Right atrium auricular region (tissue), 2 donors: Measurements from ENCODE around the gene GNA14. TPM values are rescaled to one million over a fixed set of nuclear protein-coding genes. Genes with fewer than 3 reads are reported as not detected.

Experiments
- DNase-seq: peaks from one replicate; pipeline ENCODE4 v3.0.0-alpha.2; 2019; ENCODE audit warnings: low spot score
- H3K27ac ChIP-seq, 2 donors: fragments of 200-600 bp; sonication (generic); 1 replicate in 1 of 2; 2 replicates in 1 of 2; pipeline ENCODE4 v1.5.1; 2016 to 2019
- H3K27me3 ChIP-seq, 2 donors: fragments of 200-600 bp; sonication (generic); one replicate each; pipeline versions ENCODE4 v1.5.1 to v1.6.0; 2017 to 2019
- H3K36me3 ChIP-seq: fragments of 200-600 bp; sonication (generic); one replicate; pipeline ENCODE4 v1.5.1; 2016
- H3K4me1 ChIP-seq, 2 donors: fragments of 200-600 bp; sonication (generic); one replicate each; pipeline versions ENCODE4 v1.5.1 to v1.6.0; 2017 to 2019
- H3K4me3 ChIP-seq, 2 donors: fragments of 200-600 bp; sonication (generic); 1 replicate in 1 of 2; 2 replicates in 1 of 2; pipeline ENCODE4 v1.5.1; 2017 to 2019; ENCODE audit warnings: mild to moderate bottlenecking in 1 of 2, moderate library complexity in 1 of 2
- H3K9me3 ChIP-seq, 2 donors: fragments of 200-600 bp; sonication (generic); one replicate each; pipeline ENCODE4 v1.5.1; 2019
- total RNA-seq, 2 donors: library from RNA; depleted of rRNA; stranded (reverse); fragments of >200 nt; gene quantifications; one replicate each; pipeline ENCODE4 v1.1.0, GENCODE V29; 2016
- TF ChIP-seq, protein P1 (sequence below), 2 donors: fragments of 200-600 bp; sonication (generic); IDR thresholded peaks; one replicate each; pipeline ENCODE4 v1.5.1; 2019; ENCODE audit warnings: antibody characterized with exemption in 2 of 2

The GNA14 gene
- total RNA-seq, 2 donors from 2014 or later, result 2.2 to 4.3 TPM

DNA sequence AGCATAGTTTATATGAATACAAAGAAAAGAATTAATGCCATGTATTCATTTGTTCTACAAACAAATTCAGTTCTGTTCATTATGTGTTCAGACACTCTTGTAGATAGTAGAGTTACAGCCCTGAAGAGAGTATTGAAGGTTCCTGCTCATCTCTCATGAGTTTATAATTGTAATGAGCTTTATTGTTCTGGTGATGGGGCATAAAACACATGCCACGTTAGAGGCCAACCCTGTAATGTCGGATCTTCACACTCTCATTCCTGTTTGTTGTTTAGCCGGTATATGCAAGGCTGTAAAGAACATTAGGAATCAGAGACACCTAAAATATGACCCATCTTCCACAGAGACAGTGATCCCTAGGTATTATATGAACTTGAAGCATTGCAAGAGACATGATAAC is 256.3 kb downstream of the GNA14 start:
- Histone ChIP-seq H3K4me3 (no peak overlapping the region), H3K9me3 (no peaks in the 10 kb centered on the region), H3K4me1 (no peaks in the 10 kb centered on the region), H3K27ac (no peak overlapping the region), H3K27me3 (no peaks in the 10 kb centered on the region), H3K36me3 (no peaks in the 10 kb centered on the region)
- TF ChIP-seq, protein P1, sequence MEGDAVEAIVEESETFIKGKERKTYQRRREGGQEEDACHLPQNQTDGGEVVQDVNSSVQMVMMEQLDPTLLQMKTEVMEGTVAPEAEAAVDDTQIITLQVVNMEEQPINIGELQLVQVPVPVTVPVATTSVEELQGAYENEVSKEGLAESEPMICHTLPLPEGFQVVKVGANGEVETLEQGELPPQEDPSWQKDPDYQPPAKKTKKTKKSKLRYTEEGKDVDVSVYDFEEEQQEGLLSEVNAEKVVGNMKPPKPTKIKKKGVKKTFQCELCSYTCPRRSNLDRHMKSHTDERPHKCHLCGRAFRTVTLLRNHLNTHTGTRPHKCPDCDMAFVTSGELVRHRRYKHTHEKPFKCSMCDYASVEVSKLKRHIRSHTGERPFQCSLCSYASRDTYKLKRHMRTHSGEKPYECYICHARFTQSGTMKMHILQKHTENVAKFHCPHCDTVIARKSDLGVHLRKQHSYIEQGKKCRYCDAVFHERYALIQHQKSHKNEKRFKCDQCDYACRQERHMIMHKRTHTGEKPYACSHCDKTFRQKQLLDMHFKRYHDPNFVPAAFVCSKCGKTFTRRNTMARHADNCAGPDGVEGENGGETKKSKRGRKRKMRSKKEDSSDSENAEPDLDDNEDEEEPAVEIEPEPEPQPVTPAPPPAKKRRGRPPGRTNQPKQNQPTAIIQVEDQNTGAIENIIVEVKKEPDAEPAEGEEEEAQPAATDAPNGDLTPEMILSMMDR (IDR thresholded peaks at IDR 0.05), result no peak
- DNase-seq, result no peak

DNA sequence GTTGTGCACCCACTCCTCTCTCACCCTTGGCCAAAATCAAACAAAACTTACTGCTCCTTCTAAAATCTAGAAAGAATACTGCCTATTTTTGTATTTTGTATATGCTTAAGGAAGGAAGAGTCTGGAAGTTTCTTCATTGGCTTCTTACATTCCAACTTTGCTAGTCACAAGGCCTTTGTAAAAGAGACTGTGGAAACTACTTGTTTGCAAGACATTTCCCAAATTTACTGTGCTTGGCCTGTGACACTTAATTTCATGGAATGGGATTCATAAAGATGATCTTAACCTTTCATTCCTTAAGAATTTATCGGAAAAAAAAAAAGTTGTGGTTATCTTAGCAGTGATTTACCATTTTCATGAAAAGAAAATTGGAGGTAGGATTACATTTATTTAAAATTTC is 261.9 kb downstream of the GNA14 start:
- DNase-seq, result no peak
- H3K36me3 ChIP-seq, result peaks cover 13% of the 10 kb centered on the region
- no peak overlapping the region for H3K4me3 ChIP-seq
- no peaks in the 10 kb centered on the region for H3K9me3 ChIP-seq
- no peaks in the 10 kb centered on the region for H3K27me3 ChIP-seq
- H3K4me1 ChIP-seq, result no peaks in the 10 kb centered on the region
- no peak overlapping the region for H3K27ac ChIP-seq
- TF ChIP-seq, protein P1 (IDR thresholded peaks at IDR 0.05), result no peak

DNA sequence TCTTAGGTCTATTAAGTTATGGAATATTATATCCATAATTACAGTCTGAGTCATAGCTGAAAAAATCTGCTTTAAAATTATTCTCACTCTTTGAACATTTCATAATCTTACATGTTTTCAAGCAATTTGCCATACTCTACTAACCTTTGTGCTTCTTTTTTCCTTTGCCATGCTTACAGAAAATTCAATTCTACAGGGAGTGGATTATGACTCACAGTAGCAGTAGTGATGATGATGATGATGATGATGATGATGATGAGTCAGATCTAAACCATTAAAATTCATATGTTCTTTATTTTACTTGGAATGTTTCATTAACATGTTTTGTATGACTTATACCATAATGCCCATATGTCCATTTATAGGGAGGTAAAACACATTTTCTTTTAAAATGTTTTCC is 263.7 kb downstream of the GNA14 start:
- no peak overlapping the region for H3K27ac ChIP-seq

DNA sequence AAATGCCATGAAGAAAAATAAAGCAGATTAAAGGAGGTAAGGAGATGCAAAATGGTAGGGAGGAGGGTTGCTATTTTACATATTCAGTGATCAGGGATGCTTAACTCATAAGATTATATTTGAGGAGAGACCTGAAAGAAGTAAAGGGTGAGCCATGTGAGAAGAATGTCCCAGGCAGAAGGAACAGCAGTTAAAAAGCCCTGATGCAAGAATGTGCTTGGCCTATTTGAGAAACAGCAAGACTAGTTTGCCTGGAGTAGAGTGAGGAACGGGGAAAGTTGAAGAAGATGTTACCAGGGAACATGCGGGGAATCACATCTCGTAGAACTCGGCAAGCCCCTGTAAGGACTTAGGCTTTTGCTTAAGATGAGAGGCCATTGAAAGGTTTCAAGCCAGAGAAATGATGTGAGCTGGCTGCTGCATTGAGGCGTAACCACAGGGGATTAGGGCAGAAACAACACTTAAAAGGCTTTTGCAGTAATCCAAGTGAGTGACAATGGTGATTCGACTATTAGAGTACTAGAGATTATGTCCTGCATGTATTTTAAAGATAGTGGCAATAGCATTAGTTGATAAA is 272.1 kb downstream of the GNA14 start:
- H3K4me3 ChIP-seq, result no peak overlapping the region
- H3K27me3 ChIP-seq, result no peaks in the 10 kb centered on the region
- DNase-seq, result no peak
- peaks cover 4% of the 10 kb centered on the region for H3K36me3 ChIP-seq
- H3K27ac ChIP-seq, result no peak overlapping the region
- H3K9me3 ChIP-seq, result no peaks in the 10 kb centered on the region
- H3K4me1 ChIP-seq, result no peaks in the 10 kb centered on the region
- TF ChIP-seq, protein P1 (IDR thresholded peaks at IDR 0.05), result no peak

More for the DNA sequence above, 263.7 kb downstream of the GNA14 start:
- H3K9me3 ChIP-seq, result no peaks in the 10 kb centered on the region
- no peak for DNase-seq
- no peaks in the 10 kb centered on the region for H3K27me3 ChIP-seq
- H3K4me1 ChIP-seq, result no peaks in the 10 kb centered on the region
- H3K36me3 ChIP-seq, result peaks cover 13% of the 10 kb centered on the region
- TF ChIP-seq, protein P1 (IDR thresholded peaks at IDR 0.05), result no peak
- H3K4me3 ChIP-seq, result no peak overlapping the region

DNA sequence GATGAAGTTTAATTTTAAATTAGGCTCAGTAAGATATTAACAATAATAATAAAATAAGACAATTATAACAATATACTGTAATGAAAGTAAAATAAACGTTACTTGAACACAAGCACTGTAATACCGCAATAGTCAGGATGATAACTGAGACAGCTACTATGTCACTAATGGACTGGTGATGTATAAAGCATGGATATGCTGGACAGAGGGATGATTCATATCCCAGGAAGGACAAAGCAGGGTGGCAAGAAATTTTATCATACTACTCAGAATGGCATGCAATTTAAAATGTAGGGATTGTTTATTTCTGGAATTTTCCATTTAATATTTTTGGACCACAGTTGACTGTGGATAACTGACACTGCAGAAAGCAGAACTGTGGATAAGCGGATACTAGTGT is 273.9 kb downstream of the GNA14 start:
- Histone ChIP-seq H3K4me3 (no peak overlapping the region), H3K27ac (no peak overlapping the region), H3K4me1 (no peaks in the 10 kb centered on the region), H3K9me3 (no peaks in the 10 kb centered on the region), H3K27me3 (no peaks in the 10 kb centered on the region), H3K36me3 (peaks cover 22% of the 10 kb centered on the region)
- DNase-seq, result no peak
- TF ChIP-seq, protein P1 (IDR thresholded peaks at IDR 0.05), result no peak
